HuH-7 (cell line): ENCODE measurements around the gene B4GALNT3.

ENCODE experiments used
- DNase-seq: peaks from one replicate; pipeline ENCODE4 v3.0.0; 2011; ENCODE audit warnings: low spot score

Gene B4GALNT3

GRCh38 chr12:509500-509899 lies 49.8 kb downstream of the B4GALNT3 start:
- no peak for DNase-seq

DNA sequence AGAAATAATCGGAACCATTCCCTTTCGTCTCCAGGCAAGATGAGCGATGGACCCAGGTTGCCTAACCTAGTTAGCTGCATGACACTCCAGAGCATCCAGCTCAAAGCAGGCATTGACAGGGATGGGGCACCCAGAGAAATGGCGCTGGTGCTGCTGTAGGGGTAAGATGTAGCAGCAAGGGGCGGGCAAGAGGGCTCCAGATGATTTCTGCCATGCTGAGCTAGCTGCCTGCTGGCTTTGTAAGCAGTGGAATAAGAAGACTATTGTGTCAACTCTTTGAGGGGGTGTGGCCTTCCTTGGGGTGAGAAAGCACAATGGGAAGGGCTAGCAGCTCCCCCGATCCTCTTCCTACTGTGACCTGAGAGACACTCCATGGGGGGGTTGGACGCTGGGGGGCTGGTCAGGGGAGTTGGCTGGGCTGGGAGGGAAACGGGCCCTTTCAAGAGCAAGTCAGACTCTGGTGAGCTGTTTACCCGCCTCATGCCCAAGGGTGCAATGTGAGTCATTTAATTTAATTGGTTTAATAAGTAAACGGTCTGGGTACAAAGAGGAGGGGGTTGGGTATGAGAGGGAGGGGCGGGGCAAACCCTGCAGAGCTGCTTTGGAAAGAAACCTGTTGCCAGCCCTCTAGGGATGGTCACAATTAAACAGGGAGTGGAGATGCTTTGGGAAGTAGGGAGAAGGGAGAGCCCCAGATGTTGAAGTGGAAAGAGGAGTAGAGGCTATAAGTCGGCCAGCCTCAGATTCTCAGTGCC lies 50.5 kb downstream of the B4GALNT3 start:
- no peak for DNase-seq

DNA sequence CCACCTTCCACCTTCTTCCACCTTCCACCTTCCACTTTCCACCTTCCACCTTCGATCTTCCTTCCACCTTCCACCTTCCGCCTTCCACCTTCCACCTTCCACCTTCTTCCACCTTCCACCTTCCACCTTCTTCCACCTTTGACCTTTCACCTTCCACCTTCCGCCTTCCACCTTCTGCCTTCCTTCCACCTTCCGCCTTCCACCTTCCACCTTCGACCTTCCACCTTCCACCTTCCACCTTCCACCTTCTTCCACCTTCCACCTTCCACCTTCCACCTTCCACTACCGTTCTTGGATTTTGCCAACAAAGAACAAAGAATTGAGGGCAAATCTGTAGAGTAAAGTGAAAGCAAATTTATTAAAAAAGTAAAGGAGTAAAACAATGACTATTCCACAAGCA lies 53.2 kb downstream of the B4GALNT3 start:
- no peak for DNase-seq

DNA sequence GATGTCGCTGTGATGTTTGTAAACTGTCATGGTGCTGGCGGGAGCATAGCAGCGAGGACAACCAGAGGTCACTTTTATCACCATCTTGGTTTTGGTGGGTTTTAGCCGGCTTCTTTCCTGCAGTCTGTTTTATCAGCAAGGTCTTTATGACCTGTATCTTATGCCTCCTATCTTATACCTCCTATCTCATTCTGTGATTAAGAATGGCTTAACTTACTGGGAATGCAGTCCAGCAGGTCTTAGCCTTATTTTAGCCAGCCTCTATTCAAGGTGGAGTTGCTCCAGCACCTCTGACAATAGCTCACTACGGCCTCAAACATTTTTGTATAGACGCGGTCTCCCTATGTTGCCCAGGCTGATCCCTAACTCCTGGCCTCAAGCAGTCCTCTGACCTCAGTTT lies 53.7 kb downstream of the B4GALNT3 start:
- no peak for DNase-seq

GRCh38 chr12:517538-517937 lies 57.8 kb downstream of the B4GALNT3 start:
- DNase-seq = no peak

DNA sequence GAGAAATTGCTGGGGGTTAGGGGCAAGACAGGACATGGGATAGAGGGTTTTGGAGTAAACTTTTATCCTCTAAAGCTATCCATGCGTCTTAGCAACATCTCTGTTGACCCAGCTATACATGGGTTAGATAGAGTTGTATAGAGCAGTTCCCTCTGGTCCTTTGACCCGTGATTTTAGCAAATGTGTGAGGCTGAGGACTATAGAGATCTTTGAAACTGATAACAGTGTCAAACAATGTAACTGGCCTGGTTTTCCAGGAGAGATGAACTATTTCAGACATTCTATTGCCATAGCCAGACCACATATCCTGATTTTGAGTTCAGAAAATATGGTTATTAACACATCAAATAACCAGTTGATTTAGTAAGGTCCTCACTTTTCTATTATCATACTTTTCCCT lies 60.4 kb downstream of the B4GALNT3 start:
- DNase-seq = no peak

- DNase-seq = no peak
These were observed 63.1 kb downstream of the B4GALNT3 start for GRCh38 chr12:522692-523378.

GRCh38 chr12:524167-524951 lies 64.6 kb downstream of the B4GALNT3 start:
- DNase-seq = no peak

DNA sequence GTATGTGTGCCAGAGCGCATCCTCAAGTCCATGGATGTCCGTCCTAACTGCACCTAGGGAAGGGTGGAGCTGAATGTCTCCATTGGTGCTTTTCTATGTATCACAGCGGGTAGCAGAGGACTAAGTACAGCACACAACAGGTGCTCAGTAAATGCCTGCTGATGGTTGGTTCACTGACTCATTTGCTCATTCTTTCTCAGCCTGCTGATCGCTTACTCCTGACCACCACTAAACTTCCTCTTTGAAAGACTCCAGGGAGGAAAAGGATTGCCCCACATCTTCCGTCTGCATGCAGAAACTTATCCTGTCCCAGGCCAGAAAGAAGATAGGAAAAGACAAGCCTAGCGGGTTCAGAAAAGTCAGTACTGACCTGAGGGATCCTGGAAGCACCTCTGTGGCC lies 66.3 kb downstream of the B4GALNT3 start:
- no peak for DNase-seq

GRCh38 chr12:527241-527640 lies 67.5 kb downstream of the B4GALNT3 start:
- no peak for DNase-seq

- DNase-seq = no peak
These were observed 68.0 kb downstream of the B4GALNT3 start for GRCh38 chr12:527729-528128.

- no peak for DNase-seq
These were observed 70.6 kb downstream of the B4GALNT3 start for GRCh38 chr12:530308-530707.

DNA sequence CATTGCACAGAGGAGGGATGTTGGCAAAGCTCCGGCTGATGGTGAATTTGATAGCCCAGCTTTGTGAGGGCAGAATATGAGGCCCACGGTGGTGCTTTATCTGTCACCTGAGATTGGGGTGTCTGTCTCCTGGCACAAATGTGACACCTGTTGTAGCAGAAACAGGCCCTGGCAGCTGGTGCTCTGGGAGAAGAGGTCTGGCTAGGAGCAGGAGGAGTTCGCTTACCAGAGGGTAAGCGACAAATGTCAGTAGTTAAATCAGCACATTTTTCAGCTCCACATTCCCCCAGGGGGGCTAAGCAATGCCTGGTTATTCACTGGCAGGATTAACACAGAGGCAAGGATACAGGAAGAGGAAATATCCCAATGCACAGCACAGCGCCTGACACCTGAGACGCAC lies 71.1 kb downstream of the B4GALNT3 start:
- no peak for DNase-seq

DNA sequence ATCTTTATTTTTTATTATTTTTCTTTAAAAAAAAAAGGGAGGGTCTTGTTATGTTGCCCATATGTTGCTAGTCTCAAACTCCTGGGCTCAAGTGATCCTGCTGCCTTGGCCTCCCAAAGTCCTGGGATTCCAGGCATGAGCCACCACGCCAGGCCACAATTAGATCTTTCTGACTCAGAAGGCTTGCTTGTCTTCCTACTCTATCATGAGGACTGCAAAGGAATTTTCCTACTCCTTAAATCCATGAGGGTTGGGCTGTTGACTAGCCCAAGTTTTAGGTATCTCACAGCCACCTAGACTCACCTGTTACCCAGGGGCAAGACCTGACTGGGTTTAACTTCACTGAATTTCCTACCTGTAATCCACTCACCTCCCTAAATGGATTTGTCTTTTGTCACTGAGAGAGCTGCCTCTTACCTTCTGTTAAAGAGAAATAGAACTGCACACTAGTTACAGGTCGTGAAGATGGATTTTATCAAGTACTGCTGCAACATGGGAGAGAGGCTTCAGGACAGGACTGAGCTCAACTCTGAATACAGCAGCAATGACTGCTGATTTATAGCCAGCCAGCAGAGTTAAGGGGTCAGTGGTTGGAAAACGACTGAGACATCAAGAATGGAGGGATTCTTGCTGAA lies 72.3 kb downstream of the B4GALNT3 start:
- no peak for DNase-seq

- no peak for DNase-seq
These were observed 73.3 kb downstream of the B4GALNT3 start for GRCh38 chr12:532908-533565.

DNA sequence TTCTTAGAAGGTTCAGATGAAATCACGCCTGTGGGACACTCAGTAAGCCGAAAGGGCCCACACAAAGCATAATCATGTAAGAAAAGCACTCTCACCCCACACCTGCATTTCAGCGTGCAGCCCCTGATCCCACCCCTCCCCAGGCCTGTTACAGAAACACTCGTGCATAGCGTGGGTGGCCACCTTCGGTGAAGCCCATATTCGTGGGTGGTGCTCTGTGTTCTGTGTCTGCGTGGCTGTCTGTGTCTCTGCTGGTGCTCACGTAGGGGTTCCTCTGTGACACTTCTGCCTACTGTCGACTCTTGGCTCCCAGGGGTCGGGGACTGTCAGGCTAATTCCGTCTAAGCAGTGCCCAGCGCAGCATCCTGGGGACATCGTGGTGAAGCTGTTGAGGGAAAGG lies 74.0 kb downstream of the B4GALNT3 start:
- DNase-seq = no peak

DNA sequence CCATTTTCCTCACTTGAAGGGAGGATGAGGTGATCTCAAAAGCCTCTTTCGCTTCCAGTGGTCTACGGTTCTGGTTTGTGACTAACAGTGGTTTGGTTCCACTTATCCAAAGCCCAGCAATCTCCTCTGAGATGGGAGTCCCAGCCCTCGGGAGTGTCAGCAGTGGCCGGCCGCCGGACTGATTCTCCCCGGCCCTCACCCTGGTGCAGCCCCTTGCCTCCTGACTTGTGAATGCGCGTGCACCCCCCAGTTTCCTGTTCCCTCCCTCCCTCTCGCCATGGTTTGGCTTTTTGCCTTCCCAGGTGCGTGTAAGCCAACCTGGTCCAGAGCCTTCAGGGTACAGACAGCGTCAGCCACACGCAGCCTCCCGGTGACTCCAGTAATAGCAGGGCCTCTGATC lies 74.5 kb downstream of the B4GALNT3 start:
- no peak for DNase-seq

DNA sequence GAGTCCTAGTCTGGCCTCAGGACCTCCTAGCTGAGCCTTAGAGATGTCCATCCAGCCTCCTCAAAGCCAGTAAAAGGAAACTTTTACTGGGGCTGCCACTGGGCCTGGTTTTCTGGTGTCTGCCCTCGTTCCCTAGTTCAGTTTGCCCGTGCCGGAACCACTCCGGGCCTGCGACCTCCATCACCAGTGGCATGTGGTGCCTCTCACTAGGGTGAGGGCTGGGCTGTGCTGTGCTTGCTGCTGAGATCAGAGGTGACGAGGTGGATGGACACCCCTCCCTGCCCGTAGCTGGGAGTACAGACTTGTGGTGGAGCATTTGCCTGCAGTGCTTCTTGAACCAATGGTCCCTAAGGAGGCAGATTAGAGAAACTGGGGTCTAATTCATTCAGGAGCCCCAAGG lies 75.7 kb downstream of the B4GALNT3 start:
- no peak for DNase-seq

GRCh38 chr12:536751-537245 lies 77.1 kb downstream of the B4GALNT3 start:
- no peak for DNase-seq

DNA sequence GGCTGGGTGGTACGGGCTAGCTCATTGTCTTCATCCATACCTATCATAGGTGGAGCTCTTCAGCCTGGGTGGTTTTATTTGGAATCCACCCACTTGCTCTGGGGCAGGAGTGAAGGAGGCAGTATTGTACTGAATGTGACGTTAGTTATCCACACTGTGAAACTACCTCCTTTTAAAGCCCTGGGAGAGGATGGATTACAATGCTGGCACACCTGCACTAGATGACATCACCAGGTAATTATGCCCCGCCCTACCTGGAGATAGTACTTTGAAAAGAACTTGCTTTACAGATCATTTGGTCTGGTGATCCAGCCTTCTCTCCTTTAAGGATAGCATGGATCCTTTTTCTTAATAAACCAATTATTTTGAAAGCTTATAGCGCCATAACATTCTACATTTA lies 78.0 kb downstream of the B4GALNT3 start:
- DNase-seq = no peak

GRCh38 chr12:538731-539539 lies 79.2 kb downstream of the B4GALNT3 start:
- DNase-seq = no peak
